D341Med (cell line): ENCODE results near the gene BAHCC1.
"Not testable (repeated sequence)": the region's sequence is repeated elsewhere in the genome, so short reads cannot be mapped to it uniquely, and the experiment has no call there.

Experiments used
- DNase-seq: peaks from one replicate; pipeline ENCODE4 v3.0.0; 2012; ENCODE audit warnings: low spot score

Gene BAHCC1

GRCh38 chr17:81413497-81414135 lies 18.4 kb downstream of the BAHCC1 start:
- DNase-seq, result no peak

- no peak for DNase-seq
Measured at GRCh38 chr17:81414756-81415516, 19.7 kb downstream of the BAHCC1 start.

- DNase-seq, result no peak
Measured at GRCh38 chr17:81415681-81416080, 20.4 kb downstream of the BAHCC1 start.

- DNase-seq, result no peak
Measured at GRCh38 chr17:81416612-81417011, 21.4 kb downstream of the BAHCC1 start.

- DNase-seq, result no peak
Measured at GRCh38 chr17:81417049-81417878, 22.0 kb downstream of the BAHCC1 start.

GRCh38 chr17:81417879-81418709 lies 22.8 kb downstream of the BAHCC1 start:
- DNase-seq, result no peak

GRCh38 chr17:81418710-81419318 lies 23.6 kb downstream of the BAHCC1 start:
- no peak for DNase-seq

- DNase-seq, result peak; percentile 84
Measured at GRCh38 chr17:81419319-81419885, 24.1 kb downstream of the BAHCC1 start.

GRCh38 chr17:81419886-81420768 lies 24.9 kb downstream of the BAHCC1 start:
- no peak for DNase-seq

- DNase-seq, result no peak
Measured at GRCh38 chr17:81420769-81421462, 25.7 kb downstream of the BAHCC1 start.

GRCh38 chr17:81422776-81423697 lies 27.8 kb downstream of the BAHCC1 start:
- DNase-seq, result no peak

GRCh38 chr17:81423698-81424071 lies 28.4 kb downstream of the BAHCC1 start:
- DNase-seq, result no peak

GRCh38 chr17:81424151-81425017 lies 29.1 kb downstream of the BAHCC1 start:
- DNase-seq, result no peak

GRCh38 chr17:81425041-81425440 lies 29.8 kb downstream of the BAHCC1 start:
- not testable (repeated sequence) for DNase-seq

- not testable (repeated sequence) for DNase-seq
Measured at GRCh38 chr17:81425716-81426392, 30.6 kb downstream of the BAHCC1 start.

GRCh38 chr17:81426393-81427172 lies 31.3 kb downstream of the BAHCC1 start:
- no peak for DNase-seq
